HG02885 (cell line): Measurements from ENCODE around the gene IDH2.

Source experiments
- ATAC-seq: cut with Tn5 transposase; IDR thresholded peaks from one replicate; pipeline ENCODE4 v1.9.1; 2021; ENCODE audit warnings: mild to moderate bottlenecking; ENCODE audit not compliant: unreplicated experiment, poor library complexity

IDH2 gene

GRCh38 chr15:90049666-90050604 lies 52.3 kb downstream of the IDH2 start:
- no peak for ATAC-seq

DNA sequence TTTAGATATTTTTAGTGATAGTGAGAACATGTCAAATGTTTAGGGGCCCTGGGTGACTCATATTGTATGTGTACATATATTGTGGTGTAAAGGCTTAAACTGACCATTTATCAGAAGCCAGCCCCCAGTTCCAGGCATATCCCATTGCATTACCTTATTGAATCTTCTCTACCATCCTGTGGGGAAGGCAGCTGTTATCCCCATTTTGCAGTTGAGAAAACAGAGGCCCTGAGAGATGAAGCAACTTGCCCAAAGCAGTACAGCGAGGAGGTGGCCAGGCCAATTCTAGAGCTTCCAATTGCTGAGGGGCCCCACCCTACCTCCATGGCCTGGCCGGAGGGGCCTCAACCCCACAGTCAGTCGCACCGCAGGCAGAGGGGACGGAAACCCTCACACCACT lies 53.2 kb downstream of the IDH2 start:
- ATAC-seq: no peak

DNA sequence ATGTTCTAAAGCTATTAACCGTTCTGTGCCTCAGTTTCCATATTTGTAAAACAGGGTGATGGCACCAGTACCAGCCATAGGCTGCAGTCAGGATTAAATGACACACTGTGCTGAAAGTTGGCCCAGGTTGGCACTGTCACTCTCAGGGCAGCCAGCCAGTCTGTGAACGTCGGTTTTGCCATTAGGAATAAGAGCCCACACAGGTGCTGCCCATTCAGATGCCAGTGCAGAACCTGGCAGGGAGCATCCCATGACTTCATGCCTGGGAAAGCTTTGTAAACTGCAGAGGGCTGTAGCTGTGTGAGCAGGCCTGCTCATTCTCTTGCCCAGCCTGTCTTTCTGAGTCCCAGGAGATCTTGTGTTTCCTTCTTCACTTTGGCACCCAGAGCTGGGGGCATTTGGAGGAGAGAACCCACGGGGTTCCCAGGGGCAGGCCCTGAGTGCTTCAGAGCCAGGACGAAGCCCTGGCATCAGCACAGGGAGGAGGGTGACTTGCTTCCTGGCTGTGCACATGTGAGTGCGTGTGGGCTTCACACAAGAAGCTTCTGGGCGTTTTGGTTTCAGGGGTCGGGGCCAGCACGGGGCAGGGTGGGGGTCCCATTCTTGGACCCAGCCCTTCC lies 54.2 kb downstream of the IDH2 start:
- ATAC-seq: no peak

DNA sequence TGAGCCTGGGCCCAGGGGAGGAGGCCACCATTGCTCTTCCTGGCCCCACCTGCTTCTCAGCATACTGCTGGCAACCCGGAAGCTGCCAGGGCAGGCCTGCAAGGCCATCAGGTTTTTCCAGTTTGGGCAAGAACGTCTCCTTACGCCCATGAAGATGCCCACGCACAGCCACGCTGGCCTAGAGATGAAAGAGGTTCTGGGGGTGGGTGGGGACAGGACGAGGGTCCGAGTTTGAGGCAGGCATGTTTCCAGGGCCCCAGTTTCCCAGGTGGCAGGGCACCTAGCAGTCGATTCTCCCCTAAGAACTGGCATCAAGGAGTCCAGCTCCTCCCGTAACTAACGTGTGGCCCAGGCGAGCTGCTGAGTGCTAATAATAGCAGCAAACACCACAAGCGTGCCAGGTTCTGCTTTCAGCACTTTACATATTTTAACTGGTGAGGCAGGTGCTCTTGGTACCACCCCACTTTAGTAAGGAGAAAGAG lies 55.3 kb downstream of the IDH2 start:
- ATAC-seq: no peak

- no peak for ATAC-seq
These were observed 56.0 kb downstream of the IDH2 start for GRCh38 chr15:90046289-90046688.

DNA sequence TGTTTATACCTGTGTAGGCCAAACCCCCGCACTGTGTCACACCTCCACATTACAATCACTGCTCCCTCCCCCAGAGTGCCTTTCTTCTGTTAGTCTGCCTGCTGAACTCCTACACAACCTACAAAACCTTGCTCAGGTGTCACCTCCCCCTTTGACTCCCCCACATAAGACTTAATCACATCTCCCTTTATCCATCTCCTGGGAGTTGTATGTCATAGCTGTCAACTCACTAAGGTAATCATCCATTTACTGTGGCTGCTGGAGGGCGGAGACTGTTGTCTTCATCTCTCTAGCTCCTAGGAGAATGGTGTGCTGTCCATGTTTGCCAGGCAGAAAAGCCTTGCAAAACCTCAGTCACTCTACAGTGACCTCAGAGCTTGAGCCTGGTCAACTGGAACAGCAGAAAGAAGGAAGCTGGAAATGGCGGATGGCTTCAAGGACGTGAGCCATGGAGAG lies 57.3 kb downstream of the IDH2 start:
- ATAC-seq: no peak

DNA sequence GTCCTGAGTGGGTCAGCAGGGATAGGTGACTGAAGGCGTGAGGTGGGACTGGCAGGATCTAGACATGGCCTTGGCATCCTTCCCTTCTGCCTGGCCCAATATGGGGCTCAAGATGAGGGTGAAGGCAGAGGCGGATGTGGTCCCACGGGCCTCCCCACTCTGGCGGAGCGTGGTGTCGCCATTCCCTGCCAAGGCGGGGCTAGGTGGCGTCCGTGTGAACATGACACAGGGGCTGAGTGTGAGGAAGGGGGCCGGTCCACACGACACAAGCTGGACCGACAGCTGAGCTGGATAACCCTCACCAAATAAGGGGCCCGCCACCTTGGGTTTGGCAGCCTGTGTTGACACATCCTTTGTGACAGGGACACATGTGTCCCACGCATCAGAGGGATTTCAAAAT lies 58.1 kb downstream of the IDH2 start:
- ATAC-seq: no peak

- ATAC-seq: no peak
These were observed 58.7 kb downstream of the IDH2 start for GRCh38 chr15:90043530-90044010.

DNA sequence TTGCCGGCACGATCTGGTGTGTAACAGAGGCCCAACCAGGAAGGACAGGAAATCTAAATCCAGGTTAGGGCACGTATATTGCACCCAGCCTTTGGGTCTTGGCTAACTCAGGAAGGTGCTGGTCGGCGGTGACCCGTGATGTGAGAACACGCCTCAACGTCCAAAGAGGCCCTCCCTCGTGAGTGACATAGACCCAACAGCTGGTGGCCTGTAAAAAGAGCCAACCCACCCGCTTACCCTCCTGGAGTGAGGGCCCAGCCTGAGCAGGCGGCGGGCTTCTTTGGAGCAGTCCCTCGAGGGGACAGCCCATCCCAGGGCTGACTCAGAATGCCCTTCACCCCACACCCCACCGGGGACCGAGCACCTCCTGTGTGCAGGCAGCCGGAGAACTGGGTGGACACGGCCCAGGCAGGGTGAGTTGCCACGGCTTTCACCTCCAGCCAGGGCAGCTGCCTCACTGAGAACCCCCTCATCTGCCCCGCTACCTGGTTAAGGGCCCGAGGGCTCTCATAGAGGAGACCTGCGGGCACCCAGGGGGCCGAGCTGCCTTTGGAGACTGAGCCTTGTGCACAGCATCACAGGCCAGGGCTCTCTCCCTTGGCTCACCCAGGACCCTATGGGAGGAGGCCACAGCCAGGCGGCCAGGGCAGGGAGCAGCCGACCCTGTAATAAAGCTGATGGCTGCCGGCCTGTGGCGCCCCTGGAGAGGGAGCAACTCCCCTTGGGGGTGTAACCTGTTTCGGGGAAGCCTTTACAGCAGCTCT lies 59.3 kb downstream of the IDH2 start:
- ATAC-seq: no peak

GRCh38 chr15:90042356-90042755 lies 59.9 kb downstream of the IDH2 start:
- ATAC-seq: no peak

DNA sequence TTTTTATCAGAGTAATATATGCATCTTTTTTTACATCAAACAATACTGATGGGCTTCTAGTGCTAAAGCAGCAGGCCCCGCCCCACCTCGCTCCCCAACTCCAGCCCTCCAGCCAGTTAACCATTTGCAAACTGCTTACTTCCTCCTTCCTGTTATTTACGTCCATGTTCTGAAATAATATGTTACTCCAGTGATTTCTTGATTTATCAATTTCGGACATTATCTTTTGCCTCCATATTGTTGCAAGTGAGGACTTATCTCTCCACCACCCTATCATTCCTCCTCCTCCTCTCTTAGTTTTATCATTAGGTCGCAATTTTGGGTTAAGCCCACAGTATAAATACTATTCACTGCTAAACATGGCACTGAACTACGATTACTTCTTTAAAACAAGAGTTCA lies 61.6 kb downstream of the IDH2 start:
- no peak for ATAC-seq

GRCh38 chr15:90039996-90040395 lies 62.3 kb downstream of the IDH2 start:
- ATAC-seq: no peak

DNA sequence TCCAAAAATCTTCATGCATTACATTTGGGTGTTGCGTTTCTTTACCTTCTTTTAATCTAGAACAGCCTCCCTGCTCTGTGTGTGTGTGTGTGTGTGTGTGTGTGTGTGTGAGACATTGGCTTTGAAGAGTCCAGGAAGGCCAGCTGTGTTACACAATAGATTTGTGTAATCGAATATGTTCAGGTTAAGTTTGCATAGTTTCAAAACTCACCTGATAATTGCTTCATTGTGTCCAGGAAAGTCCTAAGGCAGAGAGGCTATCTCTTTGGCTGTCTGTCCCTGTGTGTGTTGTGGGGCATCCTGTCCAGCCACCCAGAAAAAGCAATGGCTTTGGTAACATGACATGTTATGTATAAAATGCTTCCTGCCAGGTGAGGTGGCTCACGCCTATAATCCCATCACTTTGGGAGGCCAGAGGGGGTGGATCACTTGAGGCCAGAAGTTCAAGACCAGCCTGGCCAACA lies 63.6 kb downstream of the IDH2 start:
- ATAC-seq: no peak

DNA sequence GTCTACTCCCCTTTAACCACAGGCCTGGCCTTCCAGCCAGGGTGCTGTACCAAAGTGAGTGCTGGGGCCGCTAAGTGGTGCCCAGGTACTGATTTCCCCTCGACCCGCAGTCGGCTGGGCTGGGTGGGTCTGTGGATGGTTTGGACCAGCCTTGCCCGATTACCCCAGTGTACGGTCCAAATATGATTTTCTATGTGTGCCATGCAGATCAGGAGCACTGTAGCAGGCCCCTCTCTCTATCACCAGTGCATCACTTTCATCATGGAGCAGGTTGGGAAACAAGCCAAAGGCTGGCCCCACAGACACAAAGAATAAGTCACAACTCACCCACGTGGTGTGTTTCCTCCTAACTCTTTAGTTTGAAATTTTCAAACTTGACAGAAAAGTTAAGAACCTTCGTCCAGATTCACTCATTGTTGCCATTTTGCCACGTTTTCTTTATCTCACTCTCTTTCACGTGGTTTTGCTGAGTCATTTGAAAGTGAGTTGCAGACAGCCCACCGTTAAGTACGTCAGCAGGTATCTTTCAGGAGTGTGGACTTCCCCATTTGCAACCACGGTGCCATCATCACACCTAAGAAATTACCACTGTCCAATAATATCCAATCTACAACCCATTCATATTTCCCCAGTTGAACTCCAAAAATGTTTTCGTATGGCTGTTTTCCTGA lies 64.2 kb downstream of the IDH2 start:
- ATAC-seq: peak; percentile 74

DNA sequence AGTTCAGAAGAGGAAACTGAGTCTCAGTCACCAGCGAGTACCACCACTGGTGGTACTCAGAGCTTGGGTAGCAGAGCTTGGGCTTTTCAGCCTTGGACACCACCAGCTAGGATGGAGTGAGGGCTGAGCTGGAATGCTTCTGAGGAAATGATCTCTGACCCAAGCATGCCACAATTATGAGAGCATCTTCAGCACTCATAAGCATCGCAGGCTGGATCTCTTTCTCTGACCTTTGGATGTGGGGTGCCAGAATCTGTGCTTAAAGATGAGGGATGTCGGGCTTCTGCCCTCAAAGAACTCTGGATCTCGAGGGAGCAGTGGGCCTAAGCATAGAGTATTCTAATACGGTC lies 64.8 kb downstream of the IDH2 start:
- no peak for ATAC-seq

DNA sequence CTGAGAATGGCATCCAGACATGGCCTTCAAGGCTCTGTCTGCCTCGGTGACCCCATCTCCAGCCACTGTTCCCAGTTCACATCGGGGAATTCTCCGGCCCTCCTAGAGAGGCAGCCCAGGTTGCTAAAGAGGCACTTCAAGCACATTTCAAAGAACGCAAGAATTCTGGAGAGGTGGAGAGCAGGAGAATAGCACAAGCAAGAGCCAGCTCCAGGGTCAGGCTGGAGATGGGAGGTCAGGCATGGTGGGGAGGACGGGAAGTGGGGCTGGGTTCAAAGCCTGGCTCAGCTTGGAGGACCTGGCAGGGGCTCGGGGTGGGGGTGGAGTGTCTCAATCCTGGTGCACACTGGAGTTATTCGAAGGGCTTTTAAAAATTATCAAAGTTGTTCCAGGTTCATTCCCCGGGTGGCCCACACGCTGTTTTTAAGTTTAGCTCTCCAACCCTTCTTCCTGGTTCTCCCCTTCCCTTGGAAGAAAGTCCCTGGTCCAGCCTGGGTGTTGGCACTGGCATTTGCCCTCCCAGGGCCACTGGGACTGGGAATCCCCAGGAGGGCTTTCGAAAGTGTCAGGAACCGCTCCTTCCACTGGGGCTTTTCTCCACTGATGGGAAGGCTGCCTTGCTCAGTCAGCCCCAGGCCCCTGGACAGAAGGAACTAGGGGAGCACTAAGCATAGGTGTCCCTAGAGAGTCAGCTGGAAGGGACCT lies 65.3 kb downstream of the IDH2 start:
- ATAC-seq: no peak

DNA sequence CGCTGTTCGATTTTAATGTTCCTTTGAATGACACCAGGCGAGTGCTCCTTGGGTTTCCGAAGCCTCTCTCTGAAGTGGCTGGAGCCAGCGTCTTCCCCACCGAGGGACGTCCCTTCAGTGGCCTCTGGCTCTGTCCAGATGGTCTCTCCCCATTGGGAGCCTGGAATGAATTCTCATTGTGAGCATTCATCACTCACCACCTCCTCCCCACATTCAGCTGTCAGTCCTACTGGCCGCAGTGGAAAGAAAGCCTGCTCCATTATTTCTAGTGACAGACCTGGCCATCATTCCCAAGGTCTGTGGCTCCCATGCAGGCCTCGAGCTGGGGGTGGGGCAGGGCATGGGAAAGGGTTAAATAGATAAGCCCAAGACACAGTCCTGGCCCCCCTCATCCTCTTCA lies 65.9 kb downstream of the IDH2 start:
- no peak for ATAC-seq

- ATAC-seq: no peak
These were observed 66.4 kb downstream of the IDH2 start for GRCh38 chr15:90035840-90036230.

- ATAC-seq: no peak
These were observed 67.0 kb downstream of the IDH2 start for GRCh38 chr15:90035095-90035839.
